SK-N-SH (cell line): ENCODE results near the gene RREB1. TPM values are rescaled to one million over a fixed set of nuclear protein-coding genes. Genes with fewer than 3 reads are reported as not detected.

Experiments used
- CTCF ChIA-PET: fragments of 300-600, 350-600 bp; formaldehyde crosslinking; extraction: SDS; loops from one replicate; lab custom pipeline; 2021; lab: Yijun Ruan, JAX
- POLR2A ChIA-PET: fragments of 350-600 bp; sonication (Branson Sonifier 250); formaldehyde crosslinking; extraction: SDS; loops from one replicate; lab custom pipeline; 2020; ENCODE audit warnings: antibody characterized with exemption, inconsistent platforms; lab: Yijun Ruan, JAX
- DNase-seq: peaks from one replicate; pipeline ENCODE4 v3.0.0; 2012
- H2AFZ ChIP-seq: fragments of 200-600 bp; sonication (generic); 2 replicates; pipeline ENCODE4 v1.8.1; 2016; ENCODE audit warnings: antibody characterized with exemption, mild to moderate bottlenecking, low read depth
- H3F3A ChIP-seq: fragments of 200-600 bp; sonication (generic); replicated peaks from 2 replicates; pipeline ENCODE3; 2016; ENCODE audit warnings: antibody characterized with exemption, mild to moderate bottlenecking; ENCODE audit not compliant: insufficient read depth
- H3K27ac ChIP-seq, 2 experiments: fragments of 200-500 bp in 1 of 2; fragments of 200-600 bp in 1 of 2; sonication (Bioruptor generic) in 1 of 2; sonication (generic), shearing (Covaris generic) in 1 of 2; 2 replicates each; pipeline versions ENCODE4 v1.5.1 to v1.6.1; 2014 to 2016; ENCODE audit warnings: low read depth in 2 of 2, inconsistent platforms in 1 of 2, low read length in 1 of 2, mild to moderate bottlenecking in 1 of 2, mixed read lengths in 1 of 2
- H3K27me3 ChIP-seq: fragments of 200-600 bp; sonication (generic), shearing (Covaris generic); 2 replicates; pipeline ENCODE4 v1.6.1; 2016; ENCODE audit warnings: mixed run types; ENCODE audit not compliant: insufficient read depth
- H3K36me3 ChIP-seq, 2 experiments: fragments of 200-500 bp in 1 of 2; fragments of 200-600 bp in 1 of 2; sonication (Bioruptor generic) in 1 of 2; sonication (generic) in 1 of 2; replicated peaks in 1 of 2; 2 replicates each; pipeline versions ENCODE3 to v1.5.1; 2014 to 2016; ENCODE audit warnings: low read length in 1 of 2, mild to moderate bottlenecking in 1 of 2; ENCODE audit not compliant: insufficient read depth in 2 of 2, control insufficient read depth in 1 of 2
- H3K4me1 ChIP-seq, 2 experiments: fragments of 200-500 bp in 1 of 2; fragments of 200-600 bp in 1 of 2; sonication (Bioruptor generic) in 1 of 2; sonication (generic), shearing (Covaris generic) in 1 of 2; 2 replicates each; pipeline versions ENCODE4 v1.5.1 to v1.6.1; 2014 to 2016; ENCODE audit warnings: low read depth in 1 of 2, low read length in 1 of 2, mixed run types in 1 of 2; ENCODE audit not compliant: insufficient read depth in 2 of 2, control insufficient read depth in 1 of 2
- H3K4me2 ChIP-seq: fragments of 200-600 bp; sonication (generic), shearing (Covaris generic); 2 replicates; pipeline ENCODE4 v1.6.1; 2017; ENCODE audit warnings: mixed run types
- H3K4me3 ChIP-seq, 2 experiments: fragments of 200-500 bp in 1 of 2; fragments of 200-600 bp in 1 of 2; sonication (Bioruptor generic) in 1 of 2; sonication (generic), shearing (Covaris generic) in 1 of 2; 2 replicates each; pipeline versions ENCODE4 v1.5.1 to v1.8.1; 2014 to 2016; ENCODE audit warnings: low read depth in 2 of 2, inconsistent platforms in 1 of 2, low read length in 1 of 2, mild to moderate bottlenecking in 1 of 2, mixed read lengths in 1 of 2, moderate library complexity in 1 of 2
- H3K79me2 ChIP-seq: fragments of 200-600 bp; sonication (generic); 2 replicates; pipeline ENCODE4 v1.8.1; 2017; ENCODE audit warnings: mild to moderate bottlenecking; ENCODE audit not compliant: insufficient read depth
- H3K9ac ChIP-seq: fragments of 200-600 bp; sonication (generic); 2 replicates; pipeline ENCODE4 v1.6.1; 2017; ENCODE audit warnings: mixed run types
- H3K9me2 ChIP-seq: fragments of 200-600 bp; sonication (generic); 2 replicates; pipeline ENCODE4 v1.6.1; 2017; ENCODE audit warnings: mixed run types
- H3K9me3 ChIP-seq: fragments of 200-600 bp; sonication (generic); 2 replicates; pipeline ENCODE4 v1.6.1; 2017; ENCODE audit warnings: mixed run types, mild to moderate bottlenecking, moderate library complexity
- H4K20me1 ChIP-seq: fragments of 200-600 bp; sonication (generic); 2 replicates; pipeline ENCODE4 v1.6.1; 2017; ENCODE audit warnings: mild to moderate bottlenecking, mixed run types; ENCODE audit not compliant: insufficient read depth
- CHD2 ChIP-seq: fragments of 150-350 bp; IDR thresholded peaks from 2 replicates; pipeline ENCODE4 v1.6.1; 2018; ENCODE audit warnings: low read length; ENCODE audit not compliant: partially characterized antibody
- ELF1 ChIP-seq: IDR thresholded peaks from 2 replicates; pipeline ENCODE4 v1.4.0; 2012
- EP300 ChIP-seq, 2 experiments: IDR thresholded peaks; 2 replicates each; pipeline versions ENCODE4 v1.4.0 to v1.6.1; 2012; ENCODE audit warnings: borderline replicate concordance in 1 of 2, low read depth in 1 of 2, low read length in 1 of 2
- EZH2phosphoT487 ChIP-seq: fragments of 200-600 bp; sonication (generic); IDR thresholded peaks from 2 replicates; pipeline ENCODE4 v1.6.1; 2017; ENCODE audit warnings: low read depth, mixed run types, mild to moderate bottlenecking, antibody characterized with exemption, moderate library complexity, borderline replicate concordance
- FOXJ3 ChIP-seq: sonication (generic); formaldehyde crosslinking; IDR thresholded peaks from 2 replicates; pipeline ENCODE4 v1.5.1; 2020; ENCODE audit warnings: mild to moderate bottlenecking, missing genetic modification reagents
- FOXM1 ChIP-seq: IDR thresholded peaks from 2 replicates; pipeline ENCODE4 v1.4.0; 2012; ENCODE audit warnings: low read depth, mild to moderate bottlenecking
- GABPA ChIP-seq: IDR thresholded peaks from 2 replicates; pipeline ENCODE4 v1.4.0; 2012; ENCODE audit warnings: low read depth, mild to moderate bottlenecking
- JUND ChIP-seq: IDR thresholded peaks from 2 replicates; pipeline ENCODE4 v1.4.0; 2012
- MEF2A ChIP-seq: IDR thresholded peaks from 2 replicates; pipeline ENCODE4 v1.4.0; 2012; ENCODE audit warnings: low read depth, borderline replicate concordance
- MXI1 ChIP-seq: IDR thresholded peaks from 2 replicates; pipeline ENCODE4 v1.6.1; 2012; ENCODE audit warnings: mild to moderate bottlenecking, low read depth, low read length, improper control_type of control experiment
- PBX3 ChIP-seq: IDR thresholded peaks from 2 replicates; pipeline ENCODE4; 2012
- POLR2AphosphoS5 ChIP-seq: IDR thresholded peaks from 2 replicates; pipeline ENCODE4 v1.6.1; 2012; ENCODE audit warnings: low read depth, low read length
- RAD21 ChIP-seq: IDR thresholded peaks from 2 replicates; pipeline ENCODE4 v1.6.1; 2012; ENCODE audit warnings: mild to moderate bottlenecking, low read length
- RCOR1 ChIP-seq: fragments of 150-350 bp; IDR thresholded peaks from 2 replicates; pipeline ENCODE4 v1.6.1; 2017; ENCODE audit warnings: antibody characterized with exemption, low read length
- RFX5 ChIP-seq: IDR thresholded peaks from 2 replicates; pipeline ENCODE4 v1.6.1; 2012; ENCODE audit warnings: mild to moderate bottlenecking, improper control_type of control experiment, low read length
- RXRA ChIP-seq: IDR thresholded peaks from 2 replicates; pipeline ENCODE4 v1.4.0; 2012; ENCODE audit warnings: low read depth, mild to moderate bottlenecking, borderline replicate concordance
- SMC3 ChIP-seq: IDR thresholded peaks from 2 replicates; pipeline ENCODE4 v1.6.1; 2012; ENCODE audit warnings: low read depth, low read length, improper control_type of control experiment
- TEAD4 ChIP-seq: IDR thresholded peaks from 2 replicates; pipeline ENCODE4 v1.4.0; 2012; ENCODE audit warnings: mild to moderate bottlenecking, borderline replicate concordance; ENCODE audit not compliant: insufficient read depth
- WGBS: methylation state at CpG from one replicate; pipeline ENCODE4 v1.1.6; 2017; ENCODE audit warnings: low lambda C conversion rate; 5-methylcytosine and 5-hydroxymethylcytosine counted together
- polyA plus RNA-seq, 3 experiments: library from polyadenylated mRNA; depleted of rRNA; stranded (reverse); fragments of >200 nt; gene quantifications; 2 replicates each; pipeline ENCODE4 v1.2.3, GENCODE V29; 2012
- TF ChIP-seq, protein P1 (sequence below): IDR thresholded peaks from 2 replicates; pipeline ENCODE4 v1.4.0; 2012; ENCODE audit warnings: low read depth, borderline replicate concordance
- TF ChIP-seq, protein P2 (sequence below): IDR thresholded peaks from 2 replicates; pipeline ENCODE4 v1.6.1; 2012; ENCODE audit warnings: mild to moderate bottlenecking, low read depth, low read length, moderate library complexity
- TF ChIP-seq, protein P3 (sequence below): fragments of 150-350 bp; IDR thresholded peaks from 2 replicates; pipeline ENCODE4 v1.6.1; 2017; ENCODE audit warnings: antibody characterized with exemption, low read length, low read depth, borderline replicate concordance

Gene RREB1
- polyA plus RNA-seq, 1 of the 3 experiments (the other 2 are of a cell fraction) = 2.0 TPM

GRCh38 chr6:7131390-7131789 lies 23.6 kb downstream of the RREB1 start:
- POLR2A ChIA-PET = no interaction called here
- Histone ChIP-seq H3K4me3 (no peak overlapping the region), H3K27me3 (no peaks in the 10 kb centered on the region), H3K9ac (no peak overlapping the region), H3K36me3 (peaks cover 0 to 7% of the 10 kb centered on the region in 2 experiments), H2AFZ (no peak overlapping the region), H3K9me2 (no peaks in the 10 kb centered on the region)
- DNase-seq = no peak
- TF ChIP-seq GABPA (no peak), MEF2A (no peak), CHD2 (no peak), RXRA (no peak), TEAD4 (no peak), FOXJ3 (no peak), EZH2phosphoT487 (no peak), RFX5 (no peak), FOXM1 (no peak), POLR2AphosphoS5 (no peak), ELF1 (no peak), EP300 (IDR thresholded peaks at IDR 0.05; ENCODE audit: borderline replicate concordance in 1 of 2, low read depth in 1 of 2, low read length in 1 of 2) (no peak), RAD21 (no peak)
- TF ChIP-seq, all 33 proteins: peak for 0
- Histone ChIP-seq H3K79me2 (peaks cover 94% of the 10 kb centered on the region), H3K9me3 (no peaks in the 10 kb centered on the region), H3K4me2 (no peak overlapping the region), H3K27ac (no peak overlapping the region), H3K4me1 (no peaks in the 10 kb centered on the region), H3F3A (peaks cover under 1% of the 10 kb centered on the region), H4K20me1 (peaks cover 23% of the 10 kb centered on the region)
- 77% methylated on average over 3 of the region's 3 CpGs for WGBS
- CTCF ChIA-PET = interaction anchor here (1.3 kb wide), 1 partner anchor 31 kb away, joined by 3 read pairs; no protein-coding TSS in a partner anchor

DNA sequence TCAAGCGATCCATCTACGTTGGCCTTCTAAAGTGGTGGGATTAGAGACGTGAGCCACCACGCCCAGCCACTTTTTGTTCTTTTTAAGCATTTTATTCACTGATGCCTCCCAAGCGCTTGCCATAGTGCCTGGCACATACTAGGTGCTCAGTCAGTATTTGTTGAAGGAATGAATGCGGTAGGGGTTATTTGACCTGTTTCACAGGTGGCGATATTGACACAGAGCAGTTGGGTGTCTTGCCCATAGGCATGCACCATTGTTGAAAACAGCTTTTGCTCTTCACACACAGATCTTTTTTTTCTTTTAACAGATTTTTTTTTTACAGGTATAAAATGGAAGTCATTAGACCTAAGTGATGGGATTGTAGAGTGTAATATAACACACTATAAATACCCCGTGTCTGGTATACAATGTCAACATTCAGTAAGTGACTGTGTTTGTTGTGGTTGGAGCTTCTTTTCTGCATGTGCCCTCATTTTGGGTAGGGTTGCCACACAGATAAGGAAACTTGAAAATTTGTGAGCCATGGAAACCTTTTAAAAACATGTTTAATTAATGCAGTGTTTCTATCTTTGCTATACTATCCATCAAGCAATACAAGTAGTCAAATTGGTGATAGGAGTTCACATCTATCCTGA lies 24.8 kb downstream of the RREB1 start:
- POLR2A ChIA-PET = no interaction called here
- peaks cover 0 to 7% of the 10 kb centered on the region in 2 experiments for H3K36me3 ChIP-seq
- TF ChIP-seq, protein P1, sequence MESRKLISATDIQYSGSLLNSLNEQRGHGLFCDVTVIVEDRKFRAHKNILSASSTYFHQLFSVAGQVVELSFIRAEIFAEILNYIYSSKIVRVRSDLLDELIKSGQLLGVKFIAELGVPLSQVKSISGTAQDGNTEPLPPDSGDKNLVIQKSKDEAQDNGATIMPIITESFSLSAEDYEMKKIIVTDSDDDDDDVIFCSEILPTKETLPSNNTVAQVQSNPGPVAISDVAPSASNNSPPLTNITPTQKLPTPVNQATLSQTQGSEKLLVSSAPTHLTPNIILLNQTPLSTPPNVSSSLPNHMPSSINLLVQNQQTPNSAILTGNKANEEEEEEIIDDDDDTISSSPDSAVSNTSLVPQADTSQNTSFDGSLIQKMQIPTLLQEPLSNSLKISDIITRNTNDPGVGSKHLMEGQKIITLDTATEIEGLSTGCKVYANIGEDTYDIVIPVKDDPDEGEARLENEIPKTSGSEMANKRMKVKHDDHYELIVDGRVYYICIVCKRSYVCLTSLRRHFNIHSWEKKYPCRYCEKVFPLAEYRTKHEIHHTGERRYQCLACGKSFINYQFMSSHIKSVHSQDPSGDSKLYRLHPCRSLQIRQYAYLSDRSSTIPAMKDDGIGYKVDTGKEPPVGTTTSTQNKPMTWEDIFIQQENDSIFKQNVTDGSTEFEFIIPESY = no peak
- TF ChIP-seq, protein P2, sequence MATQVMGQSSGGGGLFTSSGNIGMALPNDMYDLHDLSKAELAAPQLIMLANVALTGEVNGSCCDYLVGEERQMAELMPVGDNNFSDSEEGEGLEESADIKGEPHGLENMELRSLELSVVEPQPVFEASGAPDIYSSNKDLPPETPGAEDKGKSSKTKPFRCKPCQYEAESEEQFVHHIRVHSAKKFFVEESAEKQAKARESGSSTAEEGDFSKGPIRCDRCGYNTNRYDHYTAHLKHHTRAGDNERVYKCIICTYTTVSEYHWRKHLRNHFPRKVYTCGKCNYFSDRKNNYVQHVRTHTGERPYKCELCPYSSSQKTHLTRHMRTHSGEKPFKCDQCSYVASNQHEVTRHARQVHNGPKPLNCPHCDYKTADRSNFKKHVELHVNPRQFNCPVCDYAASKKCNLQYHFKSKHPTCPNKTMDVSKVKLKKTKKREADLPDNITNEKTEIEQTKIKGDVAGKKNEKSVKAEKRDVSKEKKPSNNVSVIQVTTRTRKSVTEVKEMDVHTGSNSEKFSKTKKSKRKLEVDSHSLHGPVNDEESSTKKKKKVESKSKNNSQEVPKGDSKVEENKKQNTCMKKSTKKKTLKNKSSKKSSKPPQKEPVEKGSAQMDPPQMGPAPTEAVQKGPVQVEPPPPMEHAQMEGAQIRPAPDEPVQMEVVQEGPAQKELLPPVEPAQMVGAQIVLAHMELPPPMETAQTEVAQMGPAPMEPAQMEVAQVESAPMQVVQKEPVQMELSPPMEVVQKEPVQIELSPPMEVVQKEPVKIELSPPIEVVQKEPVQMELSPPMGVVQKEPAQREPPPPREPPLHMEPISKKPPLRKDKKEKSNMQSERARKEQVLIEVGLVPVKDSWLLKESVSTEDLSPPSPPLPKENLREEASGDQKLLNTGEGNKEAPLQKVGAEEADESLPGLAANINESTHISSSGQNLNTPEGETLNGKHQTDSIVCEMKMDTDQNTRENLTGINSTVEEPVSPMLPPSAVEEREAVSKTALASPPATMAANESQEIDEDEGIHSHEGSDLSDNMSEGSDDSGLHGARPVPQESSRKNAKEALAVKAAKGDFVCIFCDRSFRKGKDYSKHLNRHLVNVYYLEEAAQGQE = no peak
- TF ChIP-seq, protein P3, sequence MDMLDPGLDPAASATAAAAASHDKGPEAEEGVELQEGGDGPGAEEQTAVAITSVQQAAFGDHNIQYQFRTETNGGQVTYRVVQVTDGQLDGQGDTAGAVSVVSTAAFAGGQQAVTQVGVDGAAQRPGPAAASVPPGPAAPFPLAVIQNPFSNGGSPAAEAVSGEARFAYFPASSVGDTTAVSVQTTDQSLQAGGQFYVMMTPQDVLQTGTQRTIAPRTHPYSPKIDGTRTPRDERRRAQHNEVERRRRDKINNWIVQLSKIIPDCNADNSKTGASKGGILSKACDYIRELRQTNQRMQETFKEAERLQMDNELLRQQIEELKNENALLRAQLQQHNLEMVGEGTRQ = no peak
- TF ChIP-seq PBX3 = no peak
- no peak for TF ChIP-seq JUND
- TF ChIP-seq RCOR1 = no peak
- no peak for TF ChIP-seq CHD2
- no peak for TF ChIP-seq SMC3
- TF ChIP-seq MEF2A = no peak
- TF ChIP-seq RXRA = no peak
- TF ChIP-seq TEAD4 = no peak
- no peak for TF ChIP-seq RFX5
- no peak for TF ChIP-seq MXI1
- no peak for TF ChIP-seq ELF1
- no peak for TF ChIP-seq FOXM1

More for the DNA sequence above, 24.8 kb downstream of the RREB1 start:
- Histone ChIP-seq H3K27ac (no peak overlapping the region), H3K4me2 (no peak overlapping the region), H3K9me3 (no peaks in the 10 kb centered on the region), H3K9ac (no peak overlapping the region), H3K9me2 (no peaks in the 10 kb centered on the region), H2AFZ (no peak overlapping the region), H3K4me3 (no peak overlapping the region), H3K27me3 (no peaks in the 10 kb centered on the region), H4K20me1 (peaks cover 17% of the 10 kb centered on the region), H3F3A (peaks cover 4% of the 10 kb centered on the region), H3K4me1 (no peaks in the 10 kb centered on the region), H3K79me2 (peaks cover 94% of the 10 kb centered on the region)
- DNase-seq = no peak
- 90% methylated on average over 8 of the region's 8 CpGs for WGBS
- CTCF ChIA-PET = no interaction called here
